Uterus (tissue), 2 donors: ENCODE results near the gene FAM114A2.

Experiments used
- CTCF ChIP-seq, 4 experiments: fragments of 200-600 bp in 2 of 4; fragments of 450-650 bp in 2 of 4; sonication (generic) in 2 of 4; IDR thresholded peaks; one replicate each; pipeline ENCODE4 v1.5.1; 2016 to 2019; ENCODE audit warnings: antibody characterized with exemption in 4 of 4, mild to moderate bottlenecking in 2 of 4, moderate library complexity in 1 of 4
- POLR2A ChIP-seq, 2 donors: fragments of 450-650 bp; IDR thresholded peaks; one replicate each; pipeline ENCODE4 v1.6.1; 2016; ENCODE audit warnings: antibody characterized with exemption in 2 of 2, mild to moderate bottlenecking in 1 of 2, moderate library complexity in 1 of 2

DNA sequence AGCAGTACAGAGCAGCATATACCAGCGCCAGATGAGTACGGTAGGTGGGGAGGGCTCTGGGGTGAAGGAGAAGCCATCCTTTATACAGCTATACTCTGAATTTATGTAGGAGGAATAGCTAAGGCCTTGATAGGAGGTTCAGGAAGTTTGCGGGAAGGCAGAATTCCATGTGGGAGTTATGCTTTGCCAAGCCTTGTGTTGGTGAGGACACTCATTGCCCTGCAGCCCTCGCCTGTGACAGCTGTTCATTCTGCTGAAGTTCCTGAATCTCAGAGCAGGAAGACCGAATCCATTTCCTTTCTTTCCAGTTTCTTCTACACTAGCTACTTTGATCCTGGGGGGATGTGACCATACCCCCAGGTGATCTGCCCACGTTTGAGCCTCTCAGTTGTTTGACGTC is 7.8 kb upstream of the FAM114A2 start:
- TF ChIP-seq CTCF (IDR thresholded peaks at IDR 0.05) (no peak), POLR2A (IDR thresholded peaks at IDR 0.05) (no peak)
